GM19238 (cell line): ENCODE data around the gene HADH.
"Not testable (repeated sequence)": the region's sequence is repeated elsewhere in the genome, so short reads cannot be mapped to it uniquely, and the experiment has no call there.

Experiments used
- DNase-seq: peaks from one replicate; pipeline ENCODE4 v3.0.0; 2011; ENCODE audit warnings: low spot score; ENCODE audit not compliant: insufficient read length

Gene HADH

DNA sequence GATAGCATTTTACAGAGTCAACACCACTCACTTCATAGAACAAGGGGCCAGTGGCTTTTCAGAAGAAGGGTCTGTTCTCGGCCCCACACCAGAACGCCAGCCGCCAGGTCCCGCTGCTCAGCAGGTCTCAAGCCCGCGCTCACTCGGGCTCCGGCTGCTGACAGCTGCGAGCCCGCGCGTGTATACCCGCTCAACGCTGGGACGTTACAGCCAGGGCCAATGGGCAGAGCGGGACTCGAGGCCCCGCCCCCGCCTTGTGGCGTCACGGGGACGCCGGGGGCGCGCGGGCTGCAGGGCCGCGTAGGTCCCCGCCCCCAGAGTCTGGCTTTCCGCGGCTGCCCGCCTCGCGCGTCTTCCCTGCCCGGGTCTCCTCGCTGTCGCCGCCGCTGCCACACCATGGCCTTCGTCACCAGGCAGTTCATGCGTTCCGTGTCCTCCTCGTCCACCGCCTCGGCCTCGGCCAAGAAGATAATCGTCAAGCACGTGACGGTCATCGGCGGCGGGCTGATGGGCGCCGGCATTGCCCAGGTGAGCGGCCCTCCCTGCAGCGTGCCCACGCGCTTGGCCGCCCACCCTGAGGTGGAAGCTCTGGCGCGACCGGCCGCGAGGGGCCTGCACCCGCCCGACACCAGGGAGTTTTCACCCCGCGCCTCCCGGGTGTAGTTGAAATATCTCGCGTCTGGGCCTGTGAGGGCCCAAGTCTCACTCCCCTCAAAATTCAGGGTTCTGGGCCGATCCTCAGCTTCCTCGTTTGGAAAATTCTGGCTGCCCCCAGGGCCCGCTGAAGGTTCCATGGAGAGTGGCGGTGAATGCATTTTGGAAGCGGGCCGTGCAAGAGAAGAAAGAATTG, at the start of gene HADH:
HADH (plus strand) TSS at position 353 of the 850 bp plus-strand sequence; CDS start at position 397, 44 bp downstream.
- peak; percentile 87 for DNase-seq

DNA sequence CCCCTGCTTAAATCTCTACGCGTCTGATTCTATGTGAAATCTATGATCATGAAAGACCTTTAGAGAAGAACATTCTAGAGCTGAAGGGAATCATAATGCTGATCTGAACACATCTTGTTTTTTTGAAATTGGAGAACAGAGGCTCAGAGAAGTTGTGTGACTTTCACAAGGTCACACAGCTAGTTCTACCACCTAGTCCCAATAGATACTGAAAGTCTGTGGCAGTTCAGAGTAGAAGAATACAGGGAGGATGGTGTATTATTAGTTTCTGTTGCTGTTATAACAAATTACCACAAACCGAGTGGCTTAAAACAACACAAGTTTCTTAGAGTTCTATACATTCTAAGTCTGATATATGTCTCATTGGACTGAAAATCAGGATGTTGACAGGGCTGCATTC, 43.9 kb upstream of the HADH start:
- no peak for DNase-seq

DNA sequence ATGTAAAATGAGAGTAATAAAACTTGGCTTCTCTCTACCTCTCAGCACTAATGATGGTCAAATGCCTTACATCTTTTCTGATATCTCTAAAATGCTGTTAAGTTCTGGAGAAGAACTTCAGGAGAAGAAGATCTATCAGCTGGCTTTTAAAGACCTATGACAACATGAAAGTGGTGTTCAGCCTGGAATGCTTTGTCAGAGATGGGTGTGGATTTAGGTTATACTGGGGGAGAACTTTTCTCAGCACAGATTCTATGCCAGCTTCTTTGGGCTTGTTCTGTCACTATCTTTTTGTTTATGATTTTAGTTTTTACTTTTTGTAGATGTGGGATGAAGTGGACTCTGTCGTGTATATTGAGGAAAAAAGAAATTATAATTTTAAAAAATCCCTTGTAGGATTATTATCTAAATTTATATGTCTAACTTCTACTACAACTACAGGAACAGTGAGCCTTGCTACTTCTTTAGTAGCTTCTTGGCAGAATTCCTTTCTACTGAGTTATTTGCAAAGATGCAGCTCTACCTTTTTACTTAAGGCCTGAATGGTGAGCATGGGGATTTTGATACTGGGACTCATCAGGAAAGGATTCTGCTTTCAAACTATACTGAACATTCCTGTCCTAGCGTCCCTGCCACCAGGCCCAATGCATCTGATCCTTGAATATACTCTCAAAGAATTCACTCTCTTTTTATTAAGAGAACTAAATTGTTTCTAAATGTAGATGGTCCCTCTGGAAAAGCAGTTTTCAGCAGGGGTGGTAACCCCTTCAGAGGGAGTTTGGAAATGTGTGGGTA, 38.7 kb upstream of the HADH start:
- DNase-seq = no peak

DNA sequence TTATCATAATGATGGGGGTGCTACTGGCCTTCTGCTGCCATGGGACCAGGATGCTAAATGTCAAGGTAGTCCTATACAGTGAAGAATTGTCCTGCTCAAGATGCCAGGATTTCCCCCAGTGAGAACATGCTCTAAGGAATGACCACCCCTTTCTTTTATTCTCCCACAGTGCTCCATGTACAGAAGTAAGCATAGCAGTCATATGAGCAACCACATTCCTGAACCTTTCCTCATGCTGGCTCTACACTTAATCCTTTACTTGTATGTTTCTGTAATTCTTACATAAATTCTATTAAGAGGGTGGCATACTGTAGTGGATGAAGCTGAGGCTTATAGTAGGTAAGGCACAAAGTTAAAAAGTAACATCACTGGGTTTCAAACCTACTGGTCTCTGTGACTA, 38.1 kb upstream of the HADH start:
- no peak for DNase-seq

DNA sequence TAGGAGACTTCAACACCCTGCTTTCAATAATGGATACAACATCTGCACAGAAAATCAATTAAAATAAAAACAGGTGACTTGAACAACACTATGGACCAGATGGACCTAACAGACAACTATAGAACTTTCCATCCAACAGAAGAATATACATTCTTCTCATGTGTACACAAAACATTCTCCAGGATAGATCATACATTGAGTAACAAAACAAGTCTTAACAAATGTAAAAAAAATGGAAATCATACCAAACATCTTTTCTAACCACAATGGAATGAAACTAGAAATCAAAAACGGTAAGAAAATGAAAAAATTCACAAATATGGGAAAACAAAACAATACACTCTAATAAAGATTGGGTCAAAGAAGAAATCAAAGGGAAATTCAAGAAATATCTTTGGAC, 33.7 kb upstream of the HADH start:
- DNase-seq = no peak

DNA sequence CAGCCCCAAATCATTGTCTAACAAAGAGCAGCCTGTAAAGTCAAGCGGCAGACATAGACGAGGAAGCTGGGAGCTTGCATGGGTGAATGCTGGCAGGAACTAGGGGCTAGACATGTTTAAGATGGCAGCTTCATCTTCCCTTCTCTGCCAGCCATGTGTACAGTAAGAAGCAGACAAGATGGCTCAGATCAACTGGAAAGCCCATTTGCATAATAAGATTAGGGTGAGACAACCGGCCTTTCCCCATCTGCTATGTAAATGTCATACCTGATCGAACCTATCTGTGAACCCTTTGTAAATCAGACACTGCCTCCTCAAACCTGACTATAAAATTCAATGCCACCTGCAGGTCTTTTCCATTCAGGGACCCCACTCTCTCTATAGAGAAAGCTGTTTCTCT, 22.8 kb upstream of the HADH start:
- no peak for DNase-seq

DNA sequence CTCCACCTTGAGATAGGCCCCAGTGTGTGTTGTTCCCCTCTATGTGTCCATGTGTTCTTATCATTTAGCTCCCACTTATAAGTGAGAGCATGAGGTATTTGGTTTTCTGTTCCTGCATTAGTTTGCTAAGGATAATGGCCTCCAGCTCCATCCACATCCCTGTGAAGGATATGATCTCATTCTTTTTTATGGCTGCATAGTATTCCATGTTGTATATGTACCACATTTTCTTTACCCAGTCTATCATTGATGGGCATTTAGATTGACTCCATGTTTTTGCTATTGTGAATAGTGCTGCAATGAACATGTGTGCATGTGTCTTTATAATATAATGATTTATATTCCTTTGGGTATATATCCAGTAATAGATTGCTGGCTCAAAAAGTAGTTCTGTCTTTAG, 22.2 kb upstream of the HADH start:
- DNase-seq = not testable (repeated sequence)

DNA sequence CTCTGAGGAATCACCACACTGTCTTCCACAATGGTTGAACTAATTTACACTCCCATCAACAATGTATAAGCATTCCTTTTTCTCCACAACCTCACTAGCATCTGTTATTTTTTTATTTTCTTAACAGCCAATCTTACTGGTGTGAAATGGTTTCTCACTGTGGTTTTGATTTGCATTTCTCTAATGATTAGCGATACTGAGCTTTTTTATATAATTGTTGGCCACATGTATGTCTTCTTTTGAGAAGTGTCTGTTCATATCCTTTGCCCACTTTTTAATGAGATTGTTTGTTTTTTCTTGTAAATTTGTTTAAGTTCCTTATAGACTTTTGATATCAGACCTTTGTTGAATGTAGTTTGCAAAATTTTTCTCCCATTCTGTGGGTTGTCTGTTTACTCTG, 21.8 kb upstream of the HADH start:
- not testable (repeated sequence) for DNase-seq

DNA sequence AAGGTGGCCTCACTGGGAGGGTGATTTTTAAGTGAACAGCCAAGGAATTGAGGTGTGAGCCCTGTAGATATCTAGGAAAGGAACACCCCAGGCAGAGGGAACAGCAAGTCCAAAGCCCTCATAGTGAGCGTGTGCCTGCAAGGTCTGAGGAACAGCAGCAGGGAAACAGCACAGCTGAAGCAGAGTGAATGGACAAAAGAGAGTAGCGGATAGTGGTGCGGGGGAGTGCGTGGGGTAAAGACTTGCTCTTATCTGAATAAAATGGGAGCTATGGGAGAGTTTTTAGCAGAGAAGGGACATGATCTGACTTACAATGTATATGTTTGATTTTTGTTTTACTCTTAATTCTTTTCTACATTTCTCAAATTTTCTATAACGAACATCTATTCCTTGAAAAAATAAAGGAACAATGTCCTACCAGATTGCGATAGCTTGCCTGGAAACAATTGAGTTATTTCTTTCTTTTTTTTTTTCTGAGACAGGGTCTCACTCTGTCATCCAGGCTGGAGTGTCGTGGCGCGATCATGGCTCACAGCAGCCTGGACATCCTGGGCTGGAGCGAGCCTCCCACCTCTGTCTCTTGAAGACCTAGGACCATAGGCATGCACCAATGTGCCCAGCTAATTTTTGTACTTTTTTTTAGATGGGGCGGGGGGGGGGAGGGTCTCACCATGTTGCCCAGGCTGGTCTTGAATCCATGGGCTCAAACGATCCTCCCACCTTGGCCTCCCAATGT, 19.5 kb upstream of the HADH start:
- no peak for DNase-seq

DNA sequence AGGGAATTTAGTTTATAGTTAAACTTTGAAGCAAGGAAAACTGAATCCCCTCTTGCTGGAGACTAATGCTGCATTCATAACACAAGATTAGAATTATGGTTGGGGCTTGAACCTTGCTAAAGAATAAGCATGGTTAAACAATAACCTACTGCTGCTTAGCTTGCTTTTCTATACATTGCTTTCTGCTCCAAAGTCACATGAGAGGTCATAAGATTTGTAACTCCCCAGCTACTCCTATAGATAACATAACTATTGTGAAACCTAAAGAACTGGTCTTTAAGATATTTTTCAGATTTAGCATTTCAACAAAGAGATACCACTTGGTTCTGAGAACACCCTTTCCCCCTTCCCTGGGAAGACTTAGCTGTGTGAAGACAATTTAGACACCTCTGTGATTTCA, 17.1 kb upstream of the HADH start:
- DNase-seq = no peak

DNA sequence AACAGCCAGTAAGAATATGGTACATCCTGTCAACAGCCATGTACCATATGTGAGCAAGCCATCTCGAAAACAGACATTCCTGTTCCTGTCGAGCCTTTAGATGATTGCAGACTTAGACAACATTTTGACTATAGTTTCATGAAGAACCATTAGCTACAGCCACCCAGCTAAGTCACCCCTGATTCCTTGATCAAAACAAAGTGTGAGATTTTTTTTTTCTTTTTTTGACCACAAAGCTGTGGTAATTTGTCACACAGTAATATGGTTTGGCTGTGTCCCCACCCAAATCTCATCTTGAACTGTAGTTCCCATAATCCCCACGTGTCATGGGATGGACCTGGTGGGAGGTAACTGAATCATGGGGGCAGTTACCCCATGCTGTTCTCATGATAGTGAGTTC, 15.2 kb upstream of the HADH start:
- no peak for DNase-seq

DNA sequence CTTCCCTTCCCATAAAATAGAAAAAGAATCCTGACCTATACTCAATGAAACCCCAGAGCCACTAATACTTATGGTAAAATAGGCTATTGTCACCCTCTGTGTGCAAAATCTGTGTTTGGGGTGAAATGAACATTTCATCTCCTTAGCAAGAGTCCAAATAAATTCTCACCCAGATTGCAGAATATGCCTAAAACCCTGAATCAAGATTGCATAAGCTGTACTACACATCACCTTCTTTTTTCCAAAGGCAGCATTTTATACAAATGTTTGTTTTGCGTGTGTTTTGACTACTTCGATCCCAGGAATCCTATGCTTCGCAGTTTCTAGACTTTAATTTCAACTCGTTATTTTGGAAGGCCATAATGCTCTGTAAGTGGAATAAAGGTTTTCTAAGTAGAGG, 12.2 kb upstream of the HADH start:
- DNase-seq = no peak

DNA sequence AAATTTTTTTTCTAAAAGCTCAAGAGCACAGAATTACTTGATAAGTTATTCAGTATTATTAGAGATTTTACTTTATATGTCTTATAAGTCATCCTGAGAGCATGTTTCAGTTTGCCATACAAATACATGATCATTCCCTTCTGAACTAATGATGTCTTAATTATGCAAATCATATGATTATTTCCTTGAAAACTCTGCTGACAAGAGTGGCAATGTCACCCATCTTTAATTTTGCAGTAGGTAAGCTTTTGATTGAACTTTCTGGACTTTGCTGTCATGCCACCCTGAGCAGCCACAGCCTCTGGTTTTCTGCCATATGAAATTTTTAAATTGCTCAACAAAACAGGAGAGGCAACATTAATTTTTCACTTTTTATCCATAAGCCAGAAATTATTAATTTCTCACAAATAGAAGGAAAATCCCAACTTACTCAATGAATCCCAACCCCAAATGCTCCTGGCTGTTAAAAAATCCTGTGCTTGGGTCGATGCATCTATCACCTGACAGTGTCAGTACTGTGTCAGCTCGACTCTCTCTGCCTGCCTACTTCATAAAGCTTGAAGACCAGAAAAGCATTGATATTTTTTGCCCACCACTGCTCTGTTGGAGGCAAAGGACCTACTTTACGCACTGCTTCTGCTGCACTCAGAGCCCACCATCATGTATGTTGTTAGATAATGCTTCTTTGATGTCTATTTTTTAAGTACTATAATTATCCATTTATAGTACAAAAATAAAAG, 11.6 kb upstream of the HADH start:
- DNase-seq = no peak

DNA sequence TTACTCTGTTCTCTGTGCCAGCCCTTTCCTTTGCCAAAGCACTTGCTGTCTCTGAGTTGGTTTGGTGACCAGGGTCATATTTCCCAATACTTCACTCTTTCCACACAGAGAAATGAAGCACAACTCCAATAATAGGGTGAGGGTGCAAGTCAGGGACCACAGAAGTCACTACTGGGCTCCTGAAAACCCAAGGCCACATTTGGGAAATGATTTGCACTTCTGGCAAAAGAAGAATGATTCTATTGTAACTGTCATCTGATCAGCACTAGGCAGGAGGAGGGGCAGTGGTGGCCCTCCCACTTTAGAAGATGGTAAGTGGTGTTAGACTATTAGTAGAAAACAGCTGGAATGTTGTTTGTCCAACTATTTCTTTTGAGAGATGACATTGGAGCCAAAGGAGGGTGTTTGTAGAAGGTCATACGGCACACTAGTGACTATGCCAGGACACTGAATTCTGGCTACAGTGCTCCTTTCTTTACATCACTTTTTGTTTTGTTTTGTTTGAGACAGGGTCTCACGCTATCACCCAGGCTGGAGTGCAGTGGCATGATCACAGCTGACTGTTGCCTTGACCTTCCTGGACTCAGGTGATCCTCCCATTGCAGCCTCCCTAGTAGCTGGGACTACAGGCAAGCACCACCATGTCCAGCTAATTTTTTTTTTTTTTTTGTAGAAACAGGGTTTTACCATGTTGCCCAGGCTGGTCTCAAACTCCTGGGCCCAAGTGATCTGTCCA, 10.8 kb upstream of the HADH start:
- DNase-seq = no peak

DNA sequence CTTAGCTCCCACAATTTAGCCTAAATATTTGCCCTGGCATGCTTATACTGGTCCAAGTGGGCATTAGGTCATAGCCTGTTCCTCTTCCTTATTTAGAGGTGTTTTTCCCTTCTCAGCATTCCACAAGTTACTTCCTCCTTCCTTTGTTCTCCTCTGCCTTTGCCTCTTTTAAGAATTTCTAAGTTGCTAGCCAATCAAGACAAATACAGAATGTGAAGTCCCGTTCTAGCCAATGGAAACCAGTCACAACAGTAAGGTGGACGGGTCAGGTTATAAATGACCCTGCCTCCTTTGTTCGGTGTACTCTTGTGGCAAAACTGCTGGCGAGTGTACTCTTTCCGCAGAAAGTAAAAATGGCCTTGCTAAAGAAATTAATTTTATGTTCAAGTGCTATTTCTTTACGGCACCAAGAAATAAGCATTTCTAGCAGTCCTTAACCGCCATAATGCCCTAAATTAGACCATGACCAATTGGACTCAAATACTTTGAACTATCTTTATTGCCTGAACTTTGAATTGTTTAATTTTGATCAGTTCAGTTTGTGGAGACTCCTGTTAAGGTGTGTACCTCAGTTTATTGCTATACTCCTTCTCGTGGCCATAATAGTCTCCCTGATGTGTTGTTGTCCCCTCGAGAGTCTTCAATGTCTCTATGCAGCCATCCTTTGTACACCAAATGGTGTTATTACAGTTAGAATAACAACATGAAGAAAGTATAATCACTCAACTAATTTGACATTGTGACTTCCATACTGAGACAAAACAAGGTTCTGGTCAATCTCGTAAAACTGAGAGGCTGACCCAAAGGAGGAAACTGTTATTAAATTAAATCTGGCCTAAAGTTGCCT, 1.6 kb upstream of the HADH start:
- DNase-seq = no peak

DNA sequence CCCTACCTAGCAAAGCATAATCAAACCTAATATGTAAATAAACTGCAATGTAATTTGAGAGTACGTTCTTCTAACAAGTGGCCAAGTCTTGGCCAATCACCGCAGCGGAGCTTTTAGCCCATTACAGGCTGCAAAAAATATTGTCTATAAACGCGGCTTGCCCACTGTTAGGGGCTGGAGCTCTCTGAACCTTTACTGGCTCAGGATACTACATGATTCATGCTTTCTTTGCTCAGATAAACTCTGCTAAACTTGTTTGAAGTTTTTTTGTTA, 990 bp upstream of the HADH start:
- no peak for DNase-seq

DNA sequence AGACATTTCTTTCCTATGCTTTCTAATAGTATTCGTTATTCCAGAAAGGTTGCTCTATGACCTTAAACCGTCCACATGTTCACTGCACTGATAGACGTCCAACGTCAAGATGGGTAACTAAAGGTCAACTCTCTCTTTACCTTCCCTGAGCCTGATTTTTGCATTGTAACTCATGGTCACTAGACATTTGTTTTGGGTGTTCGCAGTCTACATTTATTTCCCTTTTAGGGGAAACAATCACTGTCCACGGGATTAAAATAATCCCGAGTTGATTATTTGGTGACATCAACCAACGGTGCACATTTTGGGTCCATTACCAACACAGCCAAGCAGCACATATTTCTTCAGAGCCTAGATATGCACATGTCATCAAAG, 540 bp upstream of the HADH start:
- no peak for DNase-seq

DNA sequence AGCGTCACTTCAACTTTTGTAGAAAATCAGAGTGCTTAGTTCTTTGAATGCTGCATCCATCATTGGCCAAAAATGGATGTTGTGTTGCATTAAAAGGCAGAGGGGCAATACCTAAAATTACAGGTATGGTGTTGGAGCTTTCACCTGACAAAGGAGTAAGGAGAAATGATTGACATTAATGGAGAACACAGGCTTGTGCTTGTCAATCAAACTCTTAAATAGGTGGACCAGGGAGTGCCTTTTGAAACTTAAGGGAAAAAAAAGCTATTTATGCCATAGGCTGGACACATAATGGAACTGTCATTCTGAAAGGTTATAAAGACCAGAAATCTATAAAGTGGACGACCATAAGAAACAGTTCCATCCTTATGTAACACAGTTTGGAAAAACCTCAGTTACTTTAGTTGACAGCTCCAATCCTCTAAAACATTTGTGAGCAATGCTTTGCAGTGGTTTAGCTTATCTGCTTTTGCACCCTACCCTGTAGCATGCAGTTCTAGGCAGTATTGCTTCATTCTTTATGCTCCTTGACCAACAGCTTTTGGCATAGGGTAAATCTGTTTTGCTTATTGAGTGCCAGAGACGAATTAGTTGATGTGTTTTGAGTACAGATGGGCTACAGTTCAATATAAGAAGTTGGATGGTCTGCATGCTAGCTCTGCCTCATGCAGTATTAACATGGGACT, 2.4 kb downstream of the HADH start:
- DNase-seq = no peak

DNA sequence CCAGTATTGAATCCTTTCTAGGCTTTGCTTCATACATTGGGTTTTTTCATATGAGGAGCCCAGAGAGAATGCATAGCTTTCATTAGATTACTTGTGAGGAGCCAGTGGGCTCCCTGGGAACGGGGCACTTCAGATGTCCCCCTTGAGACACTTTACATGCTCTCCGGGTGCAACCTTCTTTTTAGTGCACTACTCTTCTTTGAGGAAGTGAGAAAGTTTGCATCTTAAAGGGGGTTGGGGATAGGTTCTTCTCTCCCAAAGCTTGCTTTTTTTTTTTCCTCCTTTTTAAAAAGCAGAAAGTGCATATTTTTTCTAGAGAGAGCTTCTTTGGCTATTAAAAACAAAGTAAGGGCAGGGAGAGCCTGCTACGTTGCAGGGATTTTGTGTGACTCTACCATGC, 4.3 kb downstream of the HADH start:
- DNase-seq = peak; percentile 20
